Esophagus squamous epithelium (tissue), 5 donors: ENCODE data around the gene MBD5. TPM values are rescaled to one million over a fixed set of nuclear protein-coding genes. Genes with fewer than 3 reads are reported as not detected.

Experiments
- DNase-seq: peaks from one replicate; lab custom pipeline; 2025; lab: John Stamatoyannopoulos, UW
- H3K27ac ChIP-seq, 4 donors: fragments of 200-600 bp; sonication (generic); one replicate each; pipeline ENCODE4 v1.5.1; 2016 to 2019; ENCODE audit warnings: mild to moderate bottlenecking in 1 of 4
- H3K27me3 ChIP-seq, 4 donors: fragments of 200-600 bp; sonication (generic); 1 replicate in 3 of 4; 2 replicates in 1 of 4; pipeline versions ENCODE4 v1.5.1 to v1.6.0; 2017 to 2021; ENCODE audit warnings: antibody characterized with exemption in 1 of 4
- H3K36me3 ChIP-seq, 3 donors: fragments of 200-600 bp; sonication (generic); one replicate each; pipeline ENCODE4 v1.5.1; 2016 to 2019
- H3K4me1 ChIP-seq, 3 donors: fragments of 200-600 bp; sonication (generic); one replicate each; pipeline ENCODE4 v1.5.1; 2017 to 2019
- H3K4me3 ChIP-seq, 4 donors: fragments of 200-600 bp; sonication (generic); 1 replicate in 3 of 4; 2 replicates in 1 of 4; pipeline ENCODE4 v1.5.1; 2016 to 2019; ENCODE audit warnings: mild to moderate bottlenecking in 2 of 4, moderate library complexity in 1 of 4
- H3K9me3 ChIP-seq, 3 donors: fragments of 200-600 bp; sonication (generic); one replicate each; pipeline ENCODE4 v1.5.1; 2016 to 2019
- CTCF ChIP-seq, 6 experiments: fragments of 450-650 bp in 4 of 6; fragments of 200-600 bp in 2 of 6; sonication (generic) in 2 of 6; IDR thresholded peaks; one replicate each; pipeline ENCODE4 v1.5.1; 2016 to 2019; ENCODE audit warnings: antibody characterized with exemption in 6 of 6, mild to moderate bottlenecking in 4 of 6, moderate library complexity in 4 of 6
- POLR2A ChIP-seq, 4 donors: fragments of 450-650 bp; IDR thresholded peaks; one replicate each; pipeline ENCODE4 v1.6.1; 2017; ENCODE audit warnings: antibody characterized with exemption in 4 of 4, mild to moderate bottlenecking in 4 of 4, moderate library complexity in 3 of 4
- WGBS, 2 donors: methylation state at CpG; one replicate each; pipeline ENCODE4 v1.1.5; 2018; 5-methylcytosine and 5-hydroxymethylcytosine counted together
- intact Hi-C: fragments of 100-400 bp; cut with DNase I; formaldehyde crosslinking; loops from one replicate; pipeline ENCODE4 v1.15.0; 2022
- total RNA-seq, 4 donors: library from RNA; depleted of rRNA; stranded (reverse); fragments of >200 nt; gene quantifications; one replicate each; pipeline ENCODE4 v1.1.0, GENCODE V29; 2016
- donor health status: DM: yes; HTN: yes; CAD: no.

The MBD5 gene
- total RNA-seq, 4 donors from 2014 or later, result 11.8 to 23.8 (median 14.0) TPM

GRCh38 chr2:148162871-148163270 lies 142.0 kb downstream of the MBD5 start:
- H3K4me3 ChIP-seq, result no peak overlapping the region
- TF ChIP-seq CTCF (IDR thresholded peaks at IDR 0.05) (no peak), POLR2A (IDR thresholded peaks at IDR 0.05) (no peak)
- no peaks in the 10 kb centered on the region for H3K27me3 ChIP-seq
- H3K36me3 ChIP-seq, result no peaks in the 10 kb centered on the region
- H3K4me1 ChIP-seq, result no peaks in the 10 kb centered on the region
- H3K9me3 ChIP-seq, result no peaks in the 10 kb centered on the region
- intact Hi-C loops, result no loop called here
- no peak overlapping the region for H3K27ac ChIP-seq
- DNase-seq, result no peak

GRCh38 chr2:148165975-148166374 lies 145.1 kb downstream of the MBD5 start:
- no peak for TF ChIP-seq CTCF (IDR thresholded peaks at IDR 0.05)
- no peak for TF ChIP-seq POLR2A (IDR thresholded peaks at IDR 0.05)
- no peaks in the 10 kb centered on the region for H3K36me3 ChIP-seq
- H3K27ac ChIP-seq, result no peak overlapping the region
- 63 to 81% methylated on average over 1 of the region's 1 CpG for WGBS, 2 donors
- no peaks in the 10 kb centered on the region for H3K9me3 ChIP-seq
- DNase-seq, result no peak
- no peaks in the 10 kb centered on the region for H3K4me1 ChIP-seq
- intact Hi-C loops, result no loop called here
- no peaks in the 10 kb centered on the region for H3K27me3 ChIP-seq
- H3K4me3 ChIP-seq, result no peak overlapping the region

DNA sequence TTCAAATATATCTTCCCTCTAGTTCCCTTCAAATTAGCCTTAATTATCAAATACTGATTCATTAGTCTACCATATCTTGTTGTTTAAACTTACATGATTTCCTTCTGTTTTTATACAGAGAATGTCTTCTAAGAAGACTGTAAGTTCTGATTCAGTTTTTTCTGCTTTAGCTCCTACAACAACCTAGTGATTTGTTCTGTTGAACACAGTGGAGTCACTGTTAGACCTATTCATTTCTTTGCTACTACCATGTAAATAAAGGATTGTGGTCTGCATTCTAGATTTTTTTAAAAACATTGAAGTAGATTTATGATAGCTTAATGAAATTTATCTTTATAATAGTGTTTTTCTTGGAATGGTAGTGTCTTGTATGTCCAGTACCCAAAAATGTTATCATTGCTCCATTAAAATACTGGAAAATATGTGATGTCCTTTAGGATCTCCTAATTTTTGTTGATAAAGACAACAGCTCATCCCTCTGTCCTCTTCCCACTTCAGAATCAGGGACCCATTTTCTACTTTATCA lies 146.4 kb downstream of the MBD5 start:
- no peaks in the 10 kb centered on the region for H3K36me3 ChIP-seq
- intact Hi-C loops, result no loop called here
- TF ChIP-seq CTCF (IDR thresholded peaks at IDR 0.05), result no peak
- no peak for TF ChIP-seq POLR2A (IDR thresholded peaks at IDR 0.05)
- no peaks in the 10 kb centered on the region for H3K9me3 ChIP-seq
- no peaks in the 10 kb centered on the region for H3K4me1 ChIP-seq
- no peak for DNase-seq
- H3K27me3 ChIP-seq, result no peaks in the 10 kb centered on the region
- no peak overlapping the region for H3K27ac ChIP-seq
- no peak overlapping the region for H3K4me3 ChIP-seq

DNA sequence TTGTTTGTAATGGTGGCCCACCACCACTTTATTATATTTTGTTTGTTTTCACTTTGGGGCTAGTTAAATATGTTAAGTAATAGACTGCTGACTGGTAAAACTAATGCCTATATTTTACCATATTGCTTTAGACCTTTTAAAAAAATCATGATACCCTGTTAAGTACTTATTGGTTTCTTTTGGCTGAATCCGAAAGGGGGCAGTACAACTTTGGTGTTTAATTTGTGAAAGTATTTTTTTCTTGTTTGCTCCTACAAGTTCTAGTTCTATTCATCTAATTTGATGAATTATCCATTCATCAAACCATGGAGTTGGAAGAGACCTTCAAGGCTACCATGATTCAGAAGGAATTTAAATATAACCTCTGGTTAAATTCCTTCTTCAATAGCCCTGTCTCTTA lies 147.0 kb downstream of the MBD5 start:
- Histone ChIP-seq H3K9me3 (no peaks in the 10 kb centered on the region), H3K27ac (no peak overlapping the region), H3K4me3 (no peak overlapping the region), H3K4me1 (no peaks in the 10 kb centered on the region), H3K36me3 (no peaks in the 10 kb centered on the region), H3K27me3 (no peaks in the 10 kb centered on the region)
- no peak for DNase-seq
- intact Hi-C loops, result no loop called here
- 89 to 94% methylated on average over 1 of the region's 1 CpG for WGBS, 2 donors
- TF ChIP-seq POLR2A (IDR thresholded peaks at IDR 0.05) (no peak), CTCF (IDR thresholded peaks at IDR 0.05) (no peak)

DNA sequence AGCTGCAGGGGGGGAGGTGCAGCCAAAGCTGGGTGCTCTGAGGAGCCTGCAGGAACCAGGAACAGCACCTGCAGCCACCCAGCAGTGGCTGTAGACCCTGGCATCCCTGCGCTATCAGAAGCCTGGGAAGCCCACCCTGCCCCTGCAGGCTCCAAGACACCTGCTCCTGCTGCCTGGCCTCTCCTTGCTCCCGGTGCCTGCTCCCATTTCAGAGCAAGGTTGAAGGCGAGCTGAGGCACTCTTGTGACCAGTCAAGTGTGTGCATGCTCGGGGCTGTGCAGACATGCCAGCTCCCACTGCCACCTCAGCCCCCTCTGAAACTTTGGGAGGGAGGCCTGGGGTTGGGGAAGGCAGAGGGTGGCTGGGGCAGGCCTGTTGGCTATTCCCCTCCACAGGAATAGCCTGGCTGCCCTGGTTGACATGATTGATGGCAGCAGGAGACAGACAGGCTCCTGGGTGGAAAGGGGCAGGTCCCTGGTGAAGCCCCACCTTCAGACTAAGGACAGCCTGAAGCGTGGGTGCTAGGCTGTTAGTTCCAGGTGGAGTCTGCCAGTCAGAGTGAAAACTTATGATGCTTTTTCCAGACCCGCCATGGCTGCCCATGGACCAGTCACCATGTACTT lies 151.4 kb downstream of the MBD5 start:
- intact Hi-C loops, result no loop called here
- DNase-seq, result no peak
- Histone ChIP-seq H3K9me3 (no peaks in the 10 kb centered on the region), H3K27me3 (no peaks in the 10 kb centered on the region), H3K36me3 (no peaks in the 10 kb centered on the region), H3K27ac (no peak overlapping the region), H3K4me1 (no peaks in the 10 kb centered on the region), H3K4me3 (no peak overlapping the region)
- no peak for TF ChIP-seq POLR2A (IDR thresholded peaks at IDR 0.05)
- no peak for TF ChIP-seq CTCF (IDR thresholded peaks at IDR 0.05)
- 90 to 100% methylated on average over 1 to 2 of the region's 6 CpGs for WGBS, 2 donors
